Adrenal gland (tissue), 5 donors: ENCODE data around the gene PLRG1.

Source experiments
- POLR2A ChIP-seq, 2 donors: fragments of 450-650 bp; IDR thresholded peaks; one replicate each; pipeline ENCODE4 v1.6.1; 2017; ENCODE audit warnings: antibody characterized with exemption in 2 of 2, mild to moderate bottlenecking in 2 of 2, moderate library complexity in 1 of 2
- TF ChIP-seq, protein P1 (sequence below), 6 experiments: fragments of 450-650 bp in 4 of 6; fragments of 200-600 bp in 2 of 6; sonication (generic) in 1 of 6; IDR thresholded peaks; 1 replicate in 5 of 6; 2 replicates in 1 of 6; pipeline versions ENCODE4 v1.5.1 to v1.8.0; 2016 to 2021; ENCODE audit warnings: antibody characterized with exemption in 6 of 6, mild to moderate bottlenecking in 2 of 6, moderate library complexity in 1 of 6
- donor health status: DM: no; HTN: no; CAD: no.

DNA sequence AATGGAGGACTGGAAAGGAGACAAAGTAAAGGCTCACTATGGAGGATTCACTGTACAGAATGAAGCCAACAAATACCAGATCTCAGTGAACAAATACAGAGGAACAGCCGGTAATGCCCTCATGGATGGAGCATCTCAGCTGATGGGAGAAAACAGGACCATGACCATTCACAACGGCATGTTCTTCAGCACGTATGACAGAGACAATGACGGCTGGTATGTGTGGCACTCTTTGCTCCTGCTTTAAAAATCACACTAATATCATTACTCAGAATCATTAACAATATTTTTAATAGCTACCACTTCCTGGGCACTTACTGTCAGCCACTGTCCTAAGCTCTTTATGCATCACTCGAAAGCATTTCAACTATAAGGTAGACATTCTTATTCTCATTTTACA lies 19.4 kb upstream of the PLRG1 start:
- TF ChIP-seq, protein P1, sequence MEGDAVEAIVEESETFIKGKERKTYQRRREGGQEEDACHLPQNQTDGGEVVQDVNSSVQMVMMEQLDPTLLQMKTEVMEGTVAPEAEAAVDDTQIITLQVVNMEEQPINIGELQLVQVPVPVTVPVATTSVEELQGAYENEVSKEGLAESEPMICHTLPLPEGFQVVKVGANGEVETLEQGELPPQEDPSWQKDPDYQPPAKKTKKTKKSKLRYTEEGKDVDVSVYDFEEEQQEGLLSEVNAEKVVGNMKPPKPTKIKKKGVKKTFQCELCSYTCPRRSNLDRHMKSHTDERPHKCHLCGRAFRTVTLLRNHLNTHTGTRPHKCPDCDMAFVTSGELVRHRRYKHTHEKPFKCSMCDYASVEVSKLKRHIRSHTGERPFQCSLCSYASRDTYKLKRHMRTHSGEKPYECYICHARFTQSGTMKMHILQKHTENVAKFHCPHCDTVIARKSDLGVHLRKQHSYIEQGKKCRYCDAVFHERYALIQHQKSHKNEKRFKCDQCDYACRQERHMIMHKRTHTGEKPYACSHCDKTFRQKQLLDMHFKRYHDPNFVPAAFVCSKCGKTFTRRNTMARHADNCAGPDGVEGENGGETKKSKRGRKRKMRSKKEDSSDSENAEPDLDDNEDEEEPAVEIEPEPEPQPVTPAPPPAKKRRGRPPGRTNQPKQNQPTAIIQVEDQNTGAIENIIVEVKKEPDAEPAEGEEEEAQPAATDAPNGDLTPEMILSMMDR (IDR thresholded peaks at IDR 0.05), result no peak
- no peak for TF ChIP-seq POLR2A (IDR thresholded peaks at IDR 0.05)
